K562 (cell line): ENCODE results near the gene ZNF213.

ENCODE experiments used
- MTA1 ChIP-seq: fragments of 450-650 bp; IDR thresholded peaks from 2 replicates; pipeline ENCODE4 v1.6.1; 2017; ENCODE audit warnings: borderline replicate concordance
- PHF20 ChIP-seq: fragments of 450-650 bp; IDR thresholded peaks from 2 replicates; pipeline ENCODE4 v1.6.1; 2018; ENCODE audit not compliant: partially characterized antibody

DNA sequence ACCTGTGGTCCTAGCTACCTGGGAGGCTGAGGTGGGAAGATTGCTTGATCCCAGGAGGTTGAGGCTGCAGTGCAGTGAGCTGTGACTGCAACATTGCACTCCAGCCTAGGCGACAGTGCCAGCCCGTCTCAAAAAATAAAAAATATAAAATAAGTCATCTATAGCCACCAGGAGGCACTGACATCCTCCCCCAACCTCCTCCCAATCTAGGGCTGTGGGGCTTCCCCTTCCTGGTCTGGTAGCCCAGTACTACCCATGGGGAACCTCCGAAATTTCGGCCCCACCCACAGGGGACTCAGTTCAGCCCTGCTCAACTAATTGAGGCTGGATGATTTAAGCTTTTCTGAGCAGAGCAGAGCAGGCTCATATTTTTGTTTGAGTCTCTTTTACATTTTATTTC is 39.0 kb upstream of the ZNF213 start:
- TF ChIP-seq PHF20 (no peak), MTA1 (no peak)
